Stimulated activated CD8-positive, alpha-beta memory T cell treated with anti-CD3 and anti-CD28 coated beads, Interleukin-4, amount 100 ng/mL, for 4 hours (primary cell): ENCODE data around the gene UBE2J2.

ENCODE experiments used
- DNase-seq, 2 donors: peaks; one replicate each; pipeline ENCODE4 v3.0.0-alpha.2; 2020; ENCODE audit warnings: low read depth in 2 of 2, low spot score in 1 of 2

The UBE2J2 gene

GRCh38 chr1:1282998-1283397, 9.3 kb upstream of the UBE2J2 start:
- DNase-seq, result no peak

GRCh38 chr1:1281533-1282321, 8.1 kb upstream of the UBE2J2 start:
- DNase-seq, result no peak

- DNase-seq, result no peak
Observed at GRCh38 chr1:1280782-1281481, 7.3 kb upstream of the UBE2J2 start.

GRCh38 chr1:1279028-1279427, 5.4 kb upstream of the UBE2J2 start:
- no peak for DNase-seq

- no peak for DNase-seq
Observed at GRCh38 chr1:1278620-1279019, 5.0 kb upstream of the UBE2J2 start.

GRCh38 chr1:1275836-1276235, 2.2 kb upstream of the UBE2J2 start:
- no peak for DNase-seq

- DNase-seq, result no peak
Observed at GRCh38 chr1:1274931-1275431, 1.3 kb upstream of the UBE2J2 start.

- DNase-seq, result no peak
Observed at GRCh38 chr1:1274299-1274930, 761 bp upstream of the UBE2J2 start.

- no peak for DNase-seq
Observed at GRCh38 chr1:1273209-1273511, 494 bp downstream of the UBE2J2 start.

- DNase-seq, result no peak
Observed at GRCh38 chr1:1272341-1273208, 1.1 kb downstream of the UBE2J2 start.

- no peak for DNase-seq
Observed at GRCh38 chr1:1270813-1271212, 2.8 kb downstream of the UBE2J2 start.

- no peak for DNase-seq
Observed at GRCh38 chr1:1268284-1268682, 5.4 kb downstream of the UBE2J2 start.

- DNase-seq, result no peak
Observed at GRCh38 chr1:1267488-1268283, 6.0 kb downstream of the UBE2J2 start.

GRCh38 chr1:1264868-1265272, 8.8 kb downstream of the UBE2J2 start:
- no peak for DNase-seq

GRCh38 chr1:1264026-1264425, 9.6 kb downstream of the UBE2J2 start:
- no peak for DNase-seq

- DNase-seq, result no peak
Observed at GRCh38 chr1:1262758-1263157, 10.9 kb downstream of the UBE2J2 start.

GRCh38 chr1:1262071-1262470, 11.6 kb downstream of the UBE2J2 start:
- no peak for DNase-seq

GRCh38 chr1:1260843-1261560, 12.7 kb downstream of the UBE2J2 start:
- DNase-seq, result no peak

- DNase-seq, result no peak
Observed at GRCh38 chr1:1259951-1260600, 13.6 kb downstream of the UBE2J2 start.
